Measurements from ENCODE around the gene WDR41. TPM values are rescaled to one million over a fixed set of nuclear protein-coding genes. Genes with fewer than 3 reads are reported as not detected.
"Not testable (repeated sequence)": the region's sequence is repeated elsewhere in the genome, so short reads cannot be mapped to it uniquely, and the experiment has no call there.

Gene WDR41
- total and polyA plus RNA-seq, 7 donors = 14.3 to 65.6 (median 36.8) TPM

- Histone ChIP-seq H3K36me3 (no peaks in the 10 kb centered on the region), H3K27me3 (no peaks in the 10 kb centered on the region), H3K27ac (peak overlapping the region in 2 of 4 donors; percentile 57 to 58), H3K9me3 (no peaks in the 10 kb centered on the region), H3K4me3 (no peak overlapping the region), H3K4me1 (peaks cover 0 to 26% (median 22%) of the 10 kb centered on the region in 4 donors)
- intact Hi-C loops (cut with DNase I) = no loop called here
- WGBS, 2 donors = 59 to 71% methylated on average over 2 of the region's 2 CpGs
- DNase-seq = no peak
- TF ChIP-seq CTCF (IDR thresholded peaks at IDR 0.05) = no peak
- TF ChIP-seq EP300 (IDR thresholded peaks at IDR 0.05) = no peak
- TF ChIP-seq POLR2A (IDR thresholded peaks at IDR 0.05) = no peak
- TF ChIP-seq POLR2AphosphoS5 (IDR thresholded peaks at IDR 0.05) = no peak
Measured at GRCh38 chr5:77390795-77391194, 101.3 kb downstream of the WDR41 start.

- no peak for DNase-seq
- Histone ChIP-seq H3K36me3 (no peaks in the 10 kb centered on the region), H3K9me3 (no peaks in the 10 kb centered on the region), H3K27me3 (no peaks in the 10 kb centered on the region), H3K27ac (peak overlapping the region in 2 of 4 donors; percentile 57 to 58), H3K4me3 (no peak overlapping the region), H3K4me1 (peaks cover 0 to 26% (median 22%) of the 10 kb centered on the region in 4 donors)
- TF ChIP-seq CTCF (IDR thresholded peaks at IDR 0.05) (no peak), EP300 (IDR thresholded peaks at IDR 0.05) (no peak), POLR2A (IDR thresholded peaks at IDR 0.05) (no peak), POLR2AphosphoS5 (IDR thresholded peaks at IDR 0.05) (no peak)
- WGBS, 2 donors = 75 to 88% methylated on average over 3 of the region's 3 CpGs
- intact Hi-C loops (cut with DNase I) = no loop called here
Measured at GRCh38 chr5:77390221-77390620, 101.9 kb downstream of the WDR41 start.

- H3K27me3 ChIP-seq = no peaks in the 10 kb centered on the region
- intact Hi-C loops (cut with DNase I) = no loop called here
- no peaks in the 10 kb centered on the region for H3K9me3 ChIP-seq
- DNase-seq = no peak
- TF ChIP-seq CTCF (IDR thresholded peaks at IDR 0.05) (no peak), EP300 (IDR thresholded peaks at IDR 0.05) (no peak), POLR2A (IDR thresholded peaks at IDR 0.05) (no peak), POLR2AphosphoS5 (IDR thresholded peaks at IDR 0.05) (peak in 2 of 4 donors; percentile 25 to 44)
- H3K27ac ChIP-seq = peak overlapping the region in 2 of 4 donors; percentile 57 to 58
- H3K4me3 ChIP-seq = no peak overlapping the region
- 72 to 80% methylated on average over 2 of the region's 2 CpGs for WGBS, 2 donors
- H3K36me3 ChIP-seq = no peaks in the 10 kb centered on the region
- peaks cover 0 to 26% (median 22%) of the 10 kb centered on the region in 4 donors for H3K4me1 ChIP-seq
Measured at GRCh38 chr5:77389746-77390145, 102.4 kb downstream of the WDR41 start.

GRCh38 chr5:77386340-77386739, 105.8 kb downstream of the WDR41 start:
- H3K9me3 ChIP-seq; H3K4me3 ChIP-seq; DNase-seq; intact Hi-C loops (cut with DNase I); H3K36me3 ChIP-seq; H3K27ac ChIP-seq; H3K27me3 ChIP-seq: not testable (repeated sequence)
- peaks cover 0 to 25% (median 22%) of the 10 kb centered on the region in 4 donors for H3K4me1 ChIP-seq
- WGBS, 2 donors = 94 to 95% methylated on average over 1 of the region's 1 CpG

GRCh38 chr5:77383336-77383735, 108.8 kb downstream of the WDR41 start:
- H3K9me3 ChIP-seq; H3K27me3 ChIP-seq; H3K27ac ChIP-seq; H3K4me1 ChIP-seq; H3K36me3 ChIP-seq; H3K4me3 ChIP-seq; intact Hi-C loops (cut with DNase I); DNase-seq: not testable (repeated sequence)
- WGBS, 2 donors = 91 to 92% methylated on average over 2 of the region's 2 CpGs

Other genes starting within 250 kb of the WDR41 start
- gene OTP, start 146.4 kb upstream of the WDR41 start, total RNA-seq = not detected
- not detected for gene OTP, start 146.4 kb upstream of the WDR41 start, polyA plus RNA-seq